GM19397 (cell line): ENCODE measurements around the gene DCAF10.
"Not testable (repeated sequence)": the region's sequence is repeated elsewhere in the genome, so short reads cannot be mapped to it uniquely, and the experiment has no call there.

Experiments used
- ATAC-seq: cut with Tn5 transposase; IDR thresholded peaks from one replicate; pipeline ENCODE4 v1.9.1; 2021; ENCODE audit warnings: mild to moderate bottlenecking, moderate library complexity; ENCODE audit not compliant: unreplicated experiment

Gene DCAF10

DNA sequence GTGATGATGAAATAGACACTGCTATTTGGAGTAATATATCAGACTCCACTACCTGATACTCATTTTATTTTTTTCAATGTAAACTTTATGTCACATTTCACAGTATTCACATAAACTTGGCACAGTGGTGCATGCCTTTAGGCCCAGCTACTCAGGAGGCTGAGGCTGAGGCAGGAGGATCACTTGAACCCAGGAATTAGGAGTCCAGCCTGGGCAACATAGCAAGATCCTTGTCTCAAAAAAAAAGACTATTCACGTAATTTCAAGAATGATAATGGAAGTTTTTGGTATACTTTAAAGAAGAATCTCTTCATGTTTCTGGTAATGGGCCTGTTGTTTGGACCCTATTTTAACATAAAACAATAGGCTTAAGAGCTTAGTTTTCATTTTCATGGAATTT, 56.0 kb downstream of the DCAF10 start:
- ATAC-seq, result no peak

DNA sequence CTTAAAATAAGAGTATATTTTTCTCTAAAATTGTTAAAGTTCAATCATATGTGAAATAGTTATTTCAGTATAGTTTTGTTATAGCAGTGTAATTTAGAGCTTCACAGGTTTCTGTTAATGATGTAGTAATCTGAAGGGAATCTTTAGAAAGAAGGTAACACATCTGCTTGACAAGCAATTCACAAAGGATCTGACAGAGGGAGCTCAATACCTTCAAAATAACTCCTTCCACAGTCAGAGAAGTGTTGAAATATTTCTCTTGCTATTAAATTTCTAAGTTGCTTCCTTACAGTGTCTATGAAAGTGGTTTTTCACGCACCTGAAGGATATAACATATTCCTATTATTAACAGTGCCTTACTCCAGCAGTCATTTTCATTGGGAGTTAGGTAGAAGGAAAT, 58.4 kb downstream of the DCAF10 start:
- ATAC-seq, result no peak

DNA sequence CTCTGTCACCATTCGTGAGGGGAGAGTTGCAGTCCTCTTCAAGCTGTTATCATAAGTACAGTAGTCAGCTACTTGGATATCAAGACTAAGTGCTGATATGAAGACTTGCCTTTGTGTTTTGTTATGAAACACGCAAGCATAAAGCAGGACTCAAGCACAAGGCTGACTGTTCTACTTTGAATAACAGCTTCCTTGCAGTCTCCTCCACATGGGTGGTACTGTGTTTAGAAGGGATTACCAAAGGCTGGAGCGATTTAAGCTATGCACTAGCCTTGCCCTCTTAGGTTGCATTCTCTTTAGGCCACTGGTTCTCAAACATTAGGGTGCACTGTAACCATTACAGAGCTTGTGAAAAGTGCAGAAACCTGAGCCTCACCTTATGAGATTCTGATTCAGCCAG, 61.9 kb downstream of the DCAF10 start:
- ATAC-seq, result no peak

DNA sequence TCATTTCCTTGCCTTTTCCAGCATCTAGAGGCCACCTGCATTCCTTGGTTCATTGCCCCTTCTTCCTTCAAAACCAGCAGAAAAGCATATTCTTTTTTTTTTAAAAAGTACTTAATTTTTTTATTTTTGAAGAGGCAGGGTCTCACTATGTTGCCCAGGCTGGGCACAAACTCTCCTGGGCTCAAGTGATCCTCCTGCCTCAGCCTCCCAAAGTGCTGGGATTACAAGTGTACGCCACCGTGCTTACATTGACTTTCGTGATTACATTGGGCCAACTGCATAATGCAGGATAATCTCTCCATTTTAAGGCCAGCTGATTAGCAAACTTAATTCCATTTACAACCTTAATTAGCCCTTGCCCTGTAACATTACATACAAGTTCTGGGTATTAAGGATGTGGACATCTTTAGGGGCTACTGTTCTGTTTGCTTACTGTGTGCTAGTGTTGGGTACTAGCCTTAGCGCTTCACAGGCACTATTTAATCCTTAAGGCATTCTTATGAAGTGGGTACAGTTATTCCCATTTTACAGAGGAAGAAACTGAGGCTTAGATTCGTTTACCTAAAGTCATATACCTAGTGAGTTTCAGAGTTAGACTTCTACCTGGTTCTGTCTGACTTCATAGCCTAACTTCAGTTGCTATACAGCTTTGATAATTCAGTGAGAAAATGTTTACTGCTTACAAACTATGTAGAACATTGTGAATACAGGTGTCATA, 69.6 kb downstream of the DCAF10 start:
- no peak for ATAC-seq

DNA sequence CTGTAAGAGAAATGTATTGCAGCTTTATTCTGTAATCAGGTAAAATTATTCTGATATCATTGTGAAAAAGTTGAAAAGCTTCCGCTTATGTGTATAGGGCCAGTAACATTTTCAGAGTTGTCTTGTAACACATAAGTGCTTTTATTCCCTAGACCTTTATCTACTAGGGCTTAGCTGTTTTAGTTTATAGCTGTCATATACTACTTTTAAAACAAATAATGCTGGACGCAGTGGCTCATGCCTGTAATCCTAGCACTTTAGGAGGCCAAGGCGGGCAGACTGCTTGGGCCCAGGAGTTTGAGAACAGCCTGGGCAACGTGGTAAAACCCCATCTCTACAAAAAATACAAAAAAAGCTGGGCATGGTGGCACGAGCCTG, 70.2 kb downstream of the DCAF10 start:
- no peak for ATAC-seq

DNA sequence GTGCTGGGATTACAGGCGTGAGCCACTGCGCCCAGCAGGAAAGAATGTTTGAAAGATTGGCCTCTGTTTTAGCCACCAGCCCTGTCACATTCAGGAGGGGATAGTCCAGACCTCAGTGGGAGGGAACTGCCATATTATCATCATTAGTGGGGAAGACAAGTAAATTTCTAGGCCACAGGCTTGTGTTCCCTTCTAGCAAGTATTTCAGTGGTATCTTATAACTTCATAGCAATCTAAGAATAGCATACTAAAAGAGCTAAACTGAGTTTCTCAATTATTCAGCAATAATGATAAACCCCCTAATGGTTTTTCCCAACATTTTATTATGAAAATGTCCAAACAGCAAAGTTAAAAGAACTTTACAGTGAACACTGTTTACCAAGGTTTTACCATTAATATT, 73.4 kb downstream of the DCAF10 start:
- no peak for ATAC-seq

DNA sequence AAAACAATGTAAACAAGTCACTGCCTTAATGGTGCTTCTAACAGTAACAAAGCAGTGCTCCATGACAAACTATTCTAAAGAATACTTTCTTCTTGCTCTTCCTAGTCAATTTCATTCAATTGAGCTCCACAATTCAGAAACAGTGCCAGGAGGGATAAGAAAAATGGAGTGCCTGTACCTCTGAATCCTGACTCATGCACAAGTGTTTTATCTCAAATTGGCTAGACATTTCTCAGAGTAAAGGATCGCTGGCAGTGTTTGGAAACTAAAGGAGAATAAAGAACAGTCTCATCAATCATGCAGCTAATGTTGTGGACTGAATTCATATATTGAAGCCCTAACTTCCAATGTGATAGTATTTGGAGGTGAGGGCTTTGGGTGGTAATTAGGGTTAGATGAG, 75.8 kb downstream of the DCAF10 start:
- ATAC-seq, result no peak

DNA sequence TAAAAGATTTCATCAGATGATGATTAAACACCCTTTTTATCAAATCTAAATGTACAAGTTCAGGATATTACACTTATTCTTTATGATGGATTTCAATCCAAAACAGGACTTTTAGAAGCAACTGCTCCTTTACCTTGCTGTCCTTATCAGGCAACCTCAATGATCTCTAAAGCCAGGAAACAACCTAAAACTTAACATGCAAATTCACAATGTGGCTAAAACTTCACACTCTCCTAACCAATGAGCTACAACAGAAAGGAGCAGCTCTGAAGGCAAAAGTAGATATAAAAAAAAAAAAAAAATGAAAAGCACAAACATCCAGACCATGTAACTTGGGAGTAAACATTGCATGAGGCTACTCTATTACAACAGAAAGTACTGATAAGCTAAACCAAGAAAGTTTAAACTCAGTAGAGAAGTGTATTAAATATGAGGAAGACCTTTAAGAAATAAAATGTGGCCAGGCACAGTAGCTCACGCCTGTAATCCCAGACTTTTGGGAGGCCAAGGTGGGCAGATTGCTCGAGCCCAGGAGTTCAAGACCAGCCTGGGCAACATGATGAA, 80.4 kb downstream of the DCAF10 start:
- ATAC-seq, result no peak

DNA sequence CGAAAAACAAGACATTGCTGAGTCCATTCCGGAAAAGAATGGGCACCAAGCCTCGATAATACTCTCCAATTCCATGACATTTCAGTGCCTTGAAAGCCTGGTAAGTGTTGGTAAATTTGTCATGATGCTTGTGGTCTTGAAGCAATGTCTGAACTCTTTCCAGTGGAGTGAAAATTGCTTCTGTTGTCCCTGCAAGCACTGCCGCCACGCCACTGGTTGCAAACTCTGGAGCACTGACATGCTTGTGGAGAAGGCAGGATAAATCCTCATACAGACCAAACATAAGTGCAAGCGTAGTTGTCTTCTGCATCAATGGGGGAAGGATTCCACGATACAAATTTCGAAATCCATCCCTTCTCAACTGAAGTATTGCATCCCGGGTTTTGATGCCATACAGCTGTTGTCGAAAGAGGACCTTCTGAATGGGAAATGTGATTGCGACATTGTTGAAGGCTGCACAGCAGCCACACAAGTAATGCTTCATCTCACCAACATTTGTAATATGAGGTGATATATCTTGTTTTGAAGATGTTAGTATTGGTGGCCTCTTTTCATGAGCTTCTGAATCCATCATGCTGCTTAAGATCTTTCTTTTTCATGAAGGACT, 87.5 kb downstream of the DCAF10 start:
- ATAC-seq, result not testable (repeated sequence)

DNA sequence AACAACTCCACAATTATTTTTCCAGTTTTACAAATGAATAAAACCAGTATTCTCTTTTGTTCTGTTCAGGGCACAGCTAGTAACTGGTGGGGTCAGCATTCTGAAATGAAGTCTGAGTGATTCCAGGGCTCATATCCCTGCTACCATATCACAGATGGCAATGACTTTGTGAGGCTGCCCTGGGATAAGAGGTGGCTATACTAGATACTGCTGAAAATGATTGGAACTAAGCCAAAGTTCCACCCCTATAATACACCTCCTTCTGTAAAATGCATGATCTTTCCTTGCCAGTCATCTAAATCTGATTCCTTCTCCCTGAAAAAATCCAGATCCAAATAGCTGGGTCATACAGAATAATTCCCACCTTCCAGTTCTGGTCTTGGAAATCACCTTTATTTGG, 88.9 kb downstream of the DCAF10 start:
- no peak for ATAC-seq

DNA sequence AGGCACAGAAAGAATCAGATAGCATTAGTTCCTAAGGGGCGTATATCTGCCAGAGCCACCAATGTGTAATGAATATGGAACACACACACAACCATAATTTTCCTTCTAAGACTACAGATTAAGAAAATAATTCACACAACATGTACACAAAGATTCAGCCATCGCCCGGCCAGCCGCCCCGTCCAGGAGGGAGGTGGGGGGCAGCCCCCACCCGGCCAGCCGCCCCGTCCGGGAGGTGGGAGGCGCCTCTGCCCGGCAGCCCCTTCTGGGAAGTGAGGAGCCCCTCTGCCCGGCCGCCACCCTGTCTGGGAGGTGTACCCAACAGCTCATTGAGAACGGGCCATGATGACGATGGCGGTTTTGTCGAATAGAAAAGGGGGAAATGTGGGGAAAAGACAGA, 90.4 kb downstream of the DCAF10 start:
- not testable (repeated sequence) for ATAC-seq

DNA sequence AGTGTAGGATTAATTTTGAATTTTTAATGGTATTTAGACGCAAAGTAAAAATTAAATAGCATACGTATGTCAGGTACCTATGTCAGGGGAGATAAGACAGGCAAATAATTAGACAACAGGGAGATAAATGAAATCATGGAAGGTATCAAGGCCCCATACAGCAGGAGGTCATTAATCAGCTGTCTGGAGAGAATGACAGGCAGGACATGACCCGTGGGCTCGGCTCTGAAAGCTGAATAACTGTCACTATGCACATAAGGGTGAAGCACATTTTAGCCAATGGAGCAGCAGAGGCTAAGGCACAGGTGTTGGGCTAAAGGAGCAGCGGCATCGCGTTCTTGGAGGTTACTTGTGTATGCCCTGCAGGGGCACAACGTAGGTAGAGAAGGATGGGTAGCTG, 91.5 kb downstream of the DCAF10 start:
- ATAC-seq, result no peak

DNA sequence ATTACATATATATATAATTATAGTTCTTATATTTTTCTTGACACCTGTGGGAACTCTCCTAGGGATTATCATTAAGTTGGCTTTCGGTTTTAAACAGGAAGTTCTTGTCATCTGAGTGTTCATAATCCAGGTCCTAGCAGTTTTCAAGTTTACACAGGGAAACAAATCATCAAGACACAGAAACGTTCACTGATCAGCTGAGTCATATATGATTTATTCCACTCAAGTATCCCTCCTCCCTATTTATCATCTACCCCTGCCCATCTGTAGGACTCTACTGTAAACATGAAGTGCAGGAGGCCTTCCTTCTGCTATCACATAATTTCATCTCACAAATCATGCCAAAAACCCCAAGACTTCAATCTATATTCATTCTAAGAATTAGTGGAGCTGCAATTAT, 97.1 kb downstream of the DCAF10 start:
- no peak for ATAC-seq

DNA sequence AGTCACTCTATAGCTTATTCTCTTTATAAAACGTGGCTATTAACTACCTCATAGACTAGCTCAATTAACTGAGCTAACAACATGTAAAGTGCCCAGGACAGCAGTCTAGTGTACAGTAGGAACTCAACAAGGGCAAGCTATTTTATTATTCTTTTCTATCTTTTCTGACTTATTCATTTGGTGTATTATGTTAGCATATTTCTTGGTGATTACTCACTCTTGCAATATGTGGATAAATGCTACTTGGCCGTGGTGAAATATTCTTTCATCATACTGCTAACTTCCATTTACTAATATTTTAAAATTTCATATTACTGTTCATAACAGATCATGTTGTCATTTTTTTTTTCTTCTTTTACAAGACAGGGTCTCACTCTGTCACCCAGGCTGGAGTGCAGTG, 98.4 kb downstream of the DCAF10 start:
- no peak for ATAC-seq

DNA sequence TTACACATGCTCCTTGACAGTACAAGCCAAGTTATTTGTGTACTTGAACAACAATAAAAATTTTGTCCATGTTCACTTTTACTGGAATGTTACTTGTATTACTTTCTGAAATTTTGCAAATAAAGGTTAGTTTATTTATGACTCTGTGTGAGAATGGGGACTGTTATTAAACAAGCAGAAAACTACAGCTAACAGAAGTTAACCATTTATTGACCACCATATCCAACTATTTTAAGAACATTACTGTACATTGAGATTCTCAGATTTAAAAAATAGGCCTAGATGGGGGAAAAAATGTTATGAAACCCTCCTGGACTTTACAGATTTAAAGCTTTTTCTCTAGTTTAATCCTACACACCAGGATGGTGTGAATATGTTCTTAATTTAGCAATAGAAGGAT, 101.5 kb downstream of the DCAF10 start:
- ATAC-seq, result no peak

DNA sequence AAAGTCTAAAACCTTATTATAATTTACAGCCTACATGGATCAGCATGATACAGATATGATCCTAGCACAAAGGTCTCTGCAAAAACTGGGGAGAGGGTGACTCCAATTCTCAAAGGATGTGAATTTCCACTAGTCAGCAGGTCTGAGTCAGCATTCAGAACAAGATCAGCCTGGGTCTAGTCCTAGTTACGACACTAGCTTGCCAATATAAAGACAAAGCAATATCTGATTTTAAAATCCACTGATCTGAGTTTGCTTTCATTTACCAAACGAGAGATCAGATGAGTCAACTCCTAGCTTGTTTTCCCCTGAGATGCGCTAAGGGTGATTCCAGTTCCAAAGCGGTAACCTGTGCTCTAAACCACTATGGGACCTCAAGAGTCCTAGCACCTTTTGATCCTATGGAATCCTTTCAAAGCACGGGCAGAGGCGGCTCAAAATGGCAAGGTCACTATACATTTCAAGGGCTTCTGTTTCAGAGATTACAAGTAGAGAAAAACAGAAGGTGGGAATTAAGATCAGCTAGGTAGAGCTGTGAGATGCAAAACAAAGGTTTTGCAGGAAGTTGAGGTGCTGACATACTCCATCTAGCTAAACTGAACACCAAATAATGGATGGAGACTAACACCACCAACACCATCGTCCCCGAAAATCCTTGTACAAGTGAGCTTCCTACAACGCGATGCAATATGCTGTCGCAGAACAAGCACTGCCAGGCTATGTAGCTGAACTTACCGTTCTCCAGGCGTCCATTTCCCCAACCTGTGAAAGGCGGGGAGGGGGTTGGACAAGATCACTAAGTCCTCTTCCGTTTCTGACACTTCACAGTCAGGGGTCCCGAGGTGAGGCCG, 102.4 kb downstream of the DCAF10 start:
- ATAC-seq, result no peak

DNA sequence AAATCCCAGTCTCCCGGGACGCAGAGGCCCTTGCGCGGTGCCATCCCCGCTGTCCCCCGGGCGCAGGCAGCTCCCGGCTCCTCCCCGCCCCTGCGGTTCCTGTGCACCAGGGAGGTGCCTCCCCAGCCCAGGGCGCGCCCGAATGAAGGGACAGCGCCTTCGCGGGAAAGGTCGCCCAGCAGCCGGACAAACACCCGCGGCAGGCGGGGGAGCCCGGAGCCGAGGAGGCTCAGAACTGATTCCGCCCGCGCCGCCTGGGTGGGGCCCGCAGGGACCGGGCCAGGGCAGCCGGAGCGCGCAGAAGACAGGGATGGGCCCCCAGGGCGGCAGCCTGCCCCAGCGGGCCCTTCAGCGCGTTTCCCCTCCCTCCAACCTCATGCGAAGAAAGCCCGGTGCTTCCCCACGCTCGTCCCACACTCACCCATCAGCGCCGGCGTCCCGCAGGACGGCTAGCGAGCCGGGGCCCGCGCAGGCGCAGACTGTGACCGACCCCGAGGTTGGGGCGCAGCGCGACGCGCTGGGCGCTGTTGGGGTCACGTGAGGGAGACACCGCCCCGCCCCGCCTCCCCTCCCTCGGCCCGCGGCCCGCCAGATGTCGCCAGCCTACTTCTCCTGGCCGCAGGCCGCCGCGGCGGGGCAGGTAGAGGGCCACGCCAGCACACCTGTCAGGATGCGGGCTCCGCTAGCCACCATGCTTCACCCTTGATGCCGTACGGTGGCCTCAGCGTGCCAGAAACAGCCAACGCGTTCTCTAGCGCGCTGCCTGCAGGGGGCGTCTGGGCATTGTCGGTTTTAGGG, 103.2 kb downstream of the DCAF10 start, which contains the start of gene SLC25A51:
Gene SLC25A51 (minus strand): TSS at position 481 of the 798 bp plus-strand sequence. CDS start 15,577 bp downstream, outside the sequence.
- peak; percentile 87 for ATAC-seq

DNA sequence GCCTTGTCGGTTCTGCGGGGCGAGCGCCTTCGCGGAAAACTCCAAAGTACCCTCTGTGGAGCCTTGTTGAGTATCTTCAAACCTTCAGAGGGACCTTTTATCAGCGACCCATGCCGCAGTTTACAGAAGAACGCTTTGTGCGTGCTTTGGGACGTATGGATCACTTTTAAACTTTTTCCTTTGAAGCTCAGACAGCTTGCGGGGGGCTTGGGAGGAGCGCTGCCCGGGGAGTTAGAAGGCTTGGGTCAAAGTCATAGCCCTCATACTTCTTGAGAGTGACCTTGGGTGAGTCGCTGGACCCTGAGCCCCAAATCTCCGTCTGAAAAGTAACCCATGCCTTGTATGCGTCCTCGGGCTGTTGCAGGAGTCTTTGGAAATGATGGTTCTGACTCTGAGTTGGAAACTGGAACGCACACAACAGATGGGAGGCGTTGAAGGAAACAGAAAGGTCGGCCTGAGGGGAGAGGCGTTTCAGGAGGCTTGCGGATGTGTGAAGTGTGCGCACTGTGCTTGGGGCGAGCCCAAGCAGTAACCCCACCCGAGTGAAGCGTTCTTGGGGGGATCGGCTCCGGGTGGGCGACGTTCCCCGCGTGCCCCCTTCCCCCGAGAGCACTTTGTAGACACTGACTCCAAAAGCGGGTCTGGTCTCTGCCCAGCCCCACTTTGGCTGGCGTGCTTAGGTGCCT, 104.0 kb downstream of the DCAF10 start:
- no peak for ATAC-seq

DNA sequence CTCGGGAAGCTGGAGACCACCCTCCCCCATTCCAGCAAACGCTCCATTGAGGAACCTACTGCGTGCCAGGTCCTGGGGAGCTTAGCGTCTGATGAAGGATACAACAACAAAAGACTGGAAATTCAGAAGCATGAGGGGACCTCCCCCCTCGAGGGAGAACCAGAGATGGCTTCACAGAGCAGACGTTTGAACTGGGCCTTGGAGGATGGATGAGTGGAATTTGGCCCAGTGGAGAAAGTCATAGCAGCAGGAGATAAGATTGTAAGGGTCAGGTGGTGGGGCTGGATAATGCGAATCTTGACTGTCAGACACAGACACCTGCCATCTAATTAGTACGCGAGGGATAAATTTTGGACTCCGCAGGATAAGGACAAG, 104.5 kb downstream of the DCAF10 start:
- no peak for ATAC-seq

DNA sequence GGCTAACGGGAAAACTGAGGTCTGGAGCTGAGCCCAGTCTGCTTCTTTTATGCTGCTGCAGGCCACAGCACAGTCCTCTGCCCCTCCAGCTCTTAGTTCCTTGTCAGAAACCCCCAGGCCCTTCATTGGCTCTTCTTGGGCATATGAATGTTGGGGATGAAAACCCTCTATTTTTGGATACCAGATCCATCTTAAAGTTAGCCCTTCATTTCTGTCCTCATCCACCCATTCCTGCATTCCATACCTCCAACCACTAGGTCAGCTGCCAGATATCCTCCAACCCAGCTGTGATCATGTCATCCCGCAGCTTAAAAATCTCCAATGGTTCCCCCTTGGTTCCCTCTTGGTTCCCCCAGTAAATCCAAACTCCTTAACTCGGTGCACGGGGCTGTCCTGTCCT, 105.2 kb downstream of the DCAF10 start:
- ATAC-seq, result no peak
